ENCODE data around the gene BRI3BP. TPM values are rescaled to one million over a fixed set of nuclear protein-coding genes. Genes with fewer than 3 reads are reported as not detected.
"Not testable (repeated sequence)": the region's sequence is repeated elsewhere in the genome, so short reads cannot be mapped to it uniquely, and the experiment has no call there.

Gene BRI3BP
- total and polyA plus RNA-seq, 12 donors = 1.1 to 6.2 (median 4.7) TPM

GRCh38 chr12:125070112-125070511, 76.7 kb downstream of the BRI3BP start:
- 83 to 90% (median 88%) methylated on average over 6 of the region's 6 CpGs for WGBS, 4 donors
- DNase-seq = no peak
- Histone ChIP-seq H3K27ac (no peak overlapping the region), H3K36me3 (replicated peaks in 1 of 2) (no peaks in the 10 kb centered on the region), H3K27me3 (no peaks in the 10 kb centered on the region), H3K9me3 (replicated peaks in 1 of 3) (no peaks in the 10 kb centered on the region), H3K4me3 (no peak overlapping the region), H3K4me1 (replicated peaks in 1 of 2) (peaks cover 0 to 12% of the 10 kb centered on the region in 2 donors)
- intact Hi-C loops (cut with DNase I) = no loop called here
- no peak for TF ChIP-seq POLR2A (IDR thresholded peaks at IDR 0.05)

GRCh38 chr12:125070661-125071390, 77.4 kb downstream of the BRI3BP start:
- Histone ChIP-seq H3K9me3 (replicated peaks in 1 of 3) (no peaks in the 10 kb centered on the region), H3K27ac (no peak overlapping the region)

GRCh38 chr12:125071456-125071855, 78.0 kb downstream of the BRI3BP start:
- Histone ChIP-seq H3K4me1 (replicated peaks in 1 of 2) (peaks cover 0 to 5% of the 10 kb centered on the region in 2 donors), H3K4me3 (no peak overlapping the region), H3K27me3 (no peaks in the 10 kb centered on the region), H3K27ac (no peak overlapping the region), H3K9me3 (replicated peaks in 1 of 3) (no peaks in the 10 kb centered on the region), H3K36me3 (replicated peaks in 1 of 2) (peaks cover 0 to 3% of the 10 kb centered on the region in 2 donors)
- no peak for DNase-seq
- intact Hi-C loops (cut with DNase I) = no loop called here
- 92 to 96% (median 93%) methylated on average over 12 of the region's 12 CpGs for WGBS, 4 donors
- no peak for TF ChIP-seq POLR2A (IDR thresholded peaks at IDR 0.05)
- TF ChIP-seq CTCF (IDR thresholded peaks at IDR 0.05) = no peak

More at GRCh38 chr12:125070661-125071390, 77.4 kb downstream of the BRI3BP start:
- peaks cover 0 to 8% of the 10 kb centered on the region in 2 donors for H3K4me1 ChIP-seq (replicated peaks in 1 of 2)
- H3K36me3 ChIP-seq (replicated peaks in 1 of 2) = no peaks in the 10 kb centered on the region
- DNase-seq = no peak
- WGBS, 4 donors = 88 to 100% (median 90%) methylated on average over 10 to 11 of the region's 11 CpGs
- TF ChIP-seq CTCF (IDR thresholded peaks at IDR 0.05) (no peak), POLR2A (IDR thresholded peaks at IDR 0.05) (no peak)
- H3K27me3 ChIP-seq = no peaks in the 10 kb centered on the region
- intact Hi-C loops (cut with DNase I) = no loop called here
- no peak overlapping the region for H3K4me3 ChIP-seq

GRCh38 chr12:125072496-125072895, 79.1 kb downstream of the BRI3BP start:
- Histone ChIP-seq H3K4me3 (no peak overlapping the region), H3K27me3 (no peaks in the 10 kb centered on the region), H3K9me3 (replicated peaks in 1 of 3) (no peaks in the 10 kb centered on the region), H3K27ac (no peak overlapping the region), H3K36me3 (replicated peaks in 1 of 2) (peaks cover 0 to 7% of the 10 kb centered on the region in 2 donors), H3K4me1 (replicated peaks in 1 of 2) (no peaks in the 10 kb centered on the region)
- intact Hi-C loops (cut with DNase I) = no loop called here
- no peak for DNase-seq
- 87 to 100% (median 98%) methylated on average over 2 of the region's 2 CpGs for WGBS, 4 donors
- no peak for TF ChIP-seq CTCF (IDR thresholded peaks at IDR 0.05)
- no peak for TF ChIP-seq POLR2A (IDR thresholded peaks at IDR 0.05)

- H3K4me3 ChIP-seq; H3K27me3 ChIP-seq; H3K4me1 ChIP-seq (replicated peaks in 1 of 2); H3K27ac ChIP-seq; H3K9me3 ChIP-seq (replicated peaks in 1 of 3); DNase-seq; intact Hi-C loops (cut with DNase I): not testable (repeated sequence)
- WGBS, 4 donors = 89 to 93% (median 90%) methylated on average over 2 of the region's 2 CpGs
- peaks cover 0 to 16% of the 10 kb centered on the region in 2 donors for H3K36me3 ChIP-seq (replicated peaks in 1 of 2)
These were observed 80.8 kb downstream of the BRI3BP start for GRCh38 chr12:125074294-125074693.
